BJ (cell line): ENCODE data around the gene FARP1. TPM values are rescaled to one million over a fixed set of nuclear protein-coding genes. Genes with fewer than 3 reads are reported as not detected.

Experiments
- CTCF ChIA-PET: fragments of 350-600 bp; formaldehyde crosslinking; extraction: SDS; loops from one replicate; lab custom pipeline; 2021; ENCODE audit warnings: antibody characterized with exemption, inconsistent platforms; lab: Yijun Ruan, JAX
- POLR2A ChIA-PET: fragments of 300-600 bp; sonication (Branson Sonifier 250); formaldehyde crosslinking; extraction: SDS; loops from one replicate; lab custom pipeline; 2021; ENCODE audit warnings: antibody characterized with exemption; lab: Charles Lee
- DNase-seq: peaks from one replicate; pipeline ENCODE4 v3.0.0-alpha.2; 2011; ENCODE audit warnings: low read depth
- H3K27me3 ChIP-seq: 2 replicates; pipeline ENCODE4 v1.6.0; 2011; ENCODE audit warnings: low read length; ENCODE audit not compliant: control insufficient read depth, insufficient read depth
- H3K36me3 ChIP-seq: 2 replicates; pipeline ENCODE4 v1.5.1; 2011; ENCODE audit warnings: low read length; ENCODE audit not compliant: control insufficient read depth, insufficient read depth
- H3K4me3 ChIP-seq: 2 replicates; pipeline ENCODE4 v1.5.1; 2011; ENCODE audit warnings: low read depth, mild to moderate bottlenecking, control low read depth, low read length
- CTCF ChIP-seq: IDR thresholded peaks from 2 replicates; pipeline ENCODE4 v1.5.1; 2011; ENCODE audit warnings: low read depth, mild to moderate bottlenecking, control low read depth, inconsistent platforms, low read length, moderate library complexity; ENCODE audit not compliant: insufficient read depth
- polyA plus RNA-seq: library from polyadenylated mRNA; depleted of rRNA; stranded (reverse); fragments of >200 nt; gene quantifications from 2 replicates; pipeline ENCODE4 v1.2.3, GENCODE V29; 2011

The FARP1 gene
- polyA plus RNA-seq, 1 experiment, result 64.0 TPM

DNA sequence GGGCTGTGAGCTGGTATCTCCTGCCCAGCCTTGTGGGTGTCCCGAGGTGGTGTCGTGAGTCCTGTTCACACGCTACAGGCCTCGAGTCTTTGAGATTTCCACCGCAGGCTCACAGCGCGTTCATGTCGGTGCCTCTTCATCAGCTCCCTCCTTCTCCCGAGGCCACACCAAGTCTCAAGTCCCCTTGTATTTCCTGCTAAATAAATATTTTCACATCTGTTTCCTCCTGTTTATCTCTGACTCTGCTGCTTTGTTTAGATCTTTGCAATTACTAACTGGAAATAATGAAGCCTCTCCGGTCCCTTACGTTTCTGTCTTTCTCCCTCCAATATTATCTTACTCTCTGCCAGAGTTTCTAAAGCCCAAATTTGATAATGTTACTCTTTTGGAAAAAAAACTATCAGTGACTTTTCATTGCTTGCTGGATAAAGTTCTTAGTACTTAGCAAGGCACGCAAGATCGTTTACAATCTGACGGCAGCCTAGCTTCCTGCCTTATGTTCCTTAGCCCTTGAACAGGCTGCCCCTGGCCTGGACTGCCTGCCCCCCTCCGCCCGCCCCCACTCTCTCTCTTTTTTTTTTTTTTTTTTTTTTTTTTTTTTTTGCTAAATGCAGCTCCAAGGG, 164.7 kb downstream of the FARP1 start:
- no peak for DNase-seq
- Histone ChIP-seq H3K4me3 (no peak overlapping the region), H3K27me3 (no peaks in the 10 kb centered on the region), H3K36me3 (no peaks in the 10 kb centered on the region; the same call in 1 of the 2 replicates)
- ChIA-PET CTCF (interaction anchor here (0.6 to 1.6 kb wide), 4 partner anchors 9 to 259 kb away, joined by 3 to 4 read pairs (median 3); no protein-coding TSS in a partner anchor), POLR2A (no interaction called here)
- TF ChIP-seq CTCF, result no peak

- no peak for TF ChIP-seq CTCF
- ChIA-PET POLR2A (no interaction called here), CTCF (interaction anchor here (0.9 to 1.6 kb wide), 2 partner anchors 10 to 14 kb away, joined by 3 to 4 read pairs; no protein-coding TSS in a partner anchor)
- H3K27me3 ChIP-seq, result no peaks in the 10 kb centered on the region
- no peak for DNase-seq
- H3K4me3 ChIP-seq, result no peak overlapping the region
- no peaks in the 10 kb centered on the region; the same call in 1 of the 2 replicates for H3K36me3 ChIP-seq
Measured at GRCh38 chr13:98308086-98308911, 165.4 kb downstream of the FARP1 start.

DNA sequence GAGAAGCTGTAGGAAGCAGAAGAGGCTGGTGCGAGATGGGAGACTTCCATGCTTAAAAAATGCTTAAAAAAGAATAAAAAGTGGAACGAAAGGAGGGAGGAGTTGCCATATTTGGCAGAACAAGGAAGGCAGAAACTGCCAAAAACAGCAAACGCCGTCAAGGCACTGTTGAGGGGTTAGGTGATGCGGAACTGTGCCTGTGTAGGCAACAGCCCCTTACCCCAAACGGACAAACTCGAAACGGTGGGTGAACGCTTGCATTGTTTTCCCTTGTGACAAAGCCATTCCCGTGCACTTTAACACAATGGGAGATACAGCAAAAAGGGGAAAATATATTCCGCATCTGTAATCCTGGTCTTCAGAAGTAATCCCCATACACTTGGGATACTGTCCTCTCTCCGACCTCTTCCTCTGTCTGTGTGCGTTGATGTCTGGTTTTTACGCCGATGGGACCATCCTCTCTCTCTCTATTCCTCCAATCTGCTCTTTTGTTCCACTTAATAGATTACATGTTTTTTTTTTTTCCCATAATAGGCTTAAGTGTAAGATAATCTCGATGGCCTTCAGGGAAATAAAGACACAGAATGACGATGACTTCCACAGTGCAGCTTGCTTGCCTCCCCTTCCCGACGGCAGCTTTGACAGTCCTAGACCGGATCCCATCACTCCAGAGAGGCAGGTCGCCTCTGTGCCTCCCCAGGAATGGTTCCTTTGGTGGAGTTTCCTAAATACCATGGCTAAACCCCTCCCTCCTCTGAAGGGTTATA, 166.9 kb downstream of the FARP1 start:
- no peak for TF ChIP-seq CTCF
- CTCF ChIA-PET, result no interaction called here
- DNase-seq, result no peak
- POLR2A ChIA-PET, result no interaction called here
- Histone ChIP-seq H3K36me3 (no peaks in the 10 kb centered on the region; the same call in 1 of the 2 replicates), H3K4me3 (no peak overlapping the region), H3K27me3 (no peaks in the 10 kb centered on the region)

DNA sequence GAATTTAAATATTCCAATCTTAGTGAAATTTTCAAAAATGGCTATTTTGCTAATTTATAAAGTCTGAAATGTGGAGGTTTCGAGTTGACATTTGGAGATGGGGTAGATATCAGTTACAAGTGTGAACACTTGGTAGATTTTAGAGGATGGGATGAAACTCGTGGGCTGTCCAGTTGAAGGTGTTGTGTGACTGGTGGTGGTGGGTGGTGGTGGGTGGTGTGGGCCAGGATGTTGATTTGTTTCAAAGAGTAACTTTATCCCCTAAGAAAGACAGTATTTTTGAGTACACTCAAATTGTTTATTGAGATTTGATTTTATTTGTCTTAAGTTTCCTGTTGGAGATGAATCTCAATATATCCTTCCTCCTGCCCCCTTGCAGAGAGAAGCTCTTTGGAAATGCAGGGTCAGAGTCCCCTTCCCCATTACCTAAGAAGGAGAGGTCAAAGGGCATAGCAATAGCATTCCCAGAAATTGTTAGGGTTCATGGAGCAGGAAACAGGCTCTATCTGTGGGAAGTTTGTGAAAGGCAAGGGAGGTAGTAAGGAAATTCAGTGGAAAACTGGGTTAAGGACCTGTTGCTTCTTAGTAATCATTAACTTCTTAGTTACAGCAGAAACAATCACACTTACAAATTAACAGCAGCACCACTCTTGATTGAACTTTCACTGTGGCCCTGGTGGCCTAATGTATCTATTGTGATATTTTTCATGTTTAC, 167.7 kb downstream of the FARP1 start:
- no peak overlapping the region for H3K4me3 ChIP-seq
- ChIA-PET POLR2A (no interaction called here), CTCF (interaction anchor here (0.7 kb wide), 1 partner anchor 167 kb away, joined by 3 read pairs; no protein-coding TSS in a partner anchor)
- H3K27me3 ChIP-seq, result no peaks in the 10 kb centered on the region
- H3K36me3 ChIP-seq, result peaks cover 1% of the 10 kb centered on the region
- no peak for DNase-seq
- TF ChIP-seq CTCF, result no peak
